GM18907 (cell line): ENCODE data around the gene AHRR.
"Not testable (repeated sequence)": the region's sequence is repeated elsewhere in the genome, so short reads cannot be mapped to it uniquely, and the experiment has no call there.

Source experiments
- ATAC-seq: cut with Tn5 transposase; IDR thresholded peaks from one replicate; pipeline ENCODE4 v1.9.1; 2021; ENCODE audit warnings: mild to moderate bottlenecking, moderate library complexity; ENCODE audit not compliant: unreplicated experiment

The AHRR gene

DNA sequence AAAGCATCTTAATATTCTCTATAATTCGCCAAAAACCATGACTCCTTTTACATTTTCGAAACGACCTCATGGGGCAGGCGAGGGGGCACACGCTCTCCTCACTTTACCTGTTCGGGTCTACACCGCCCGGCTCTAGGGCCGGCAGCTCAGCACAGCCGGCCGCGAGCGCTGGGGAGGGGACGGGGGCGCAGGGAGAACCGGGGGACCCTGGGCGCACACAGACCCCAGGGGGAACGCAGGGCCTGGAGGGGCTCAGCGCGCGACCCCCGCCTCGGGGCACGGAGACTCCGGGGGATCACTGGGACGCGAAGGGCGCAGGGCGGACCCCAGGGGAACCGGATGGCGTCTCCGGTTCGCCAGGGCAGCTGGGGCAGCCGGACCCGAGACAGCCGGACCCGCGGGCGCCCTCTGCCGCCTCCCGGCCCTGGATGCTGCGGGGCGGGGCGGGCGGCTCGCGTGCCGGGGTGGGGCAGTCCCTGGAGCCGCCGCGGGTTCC lies at the start of gene AHRR:
Gene AHRR, plus strand, starts transcription at position 485 of the 496 bp plus-strand sequence. CDS start 22,189 bp downstream, outside the sequence.
- ATAC-seq: peak; percentile 50

DNA sequence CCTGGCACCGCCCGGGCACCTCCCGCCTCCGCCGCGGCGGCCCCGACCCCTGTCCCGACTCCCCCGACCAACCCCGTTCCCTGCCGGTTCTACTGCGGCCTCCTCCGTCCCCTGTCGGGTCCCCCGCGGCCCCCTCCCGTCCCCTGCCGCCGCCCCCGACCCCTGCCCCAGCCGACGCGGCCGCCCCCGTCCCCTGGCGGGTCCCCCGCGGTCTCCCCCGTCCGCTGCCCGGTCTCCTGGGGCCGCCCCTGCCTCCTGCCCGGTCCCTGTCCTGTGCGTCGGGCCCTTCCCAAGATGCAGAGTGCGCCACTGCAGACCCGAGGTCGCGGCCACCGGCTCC lies 49.7 kb upstream of the AHRR start:
- not testable (repeated sequence) for ATAC-seq

DNA sequence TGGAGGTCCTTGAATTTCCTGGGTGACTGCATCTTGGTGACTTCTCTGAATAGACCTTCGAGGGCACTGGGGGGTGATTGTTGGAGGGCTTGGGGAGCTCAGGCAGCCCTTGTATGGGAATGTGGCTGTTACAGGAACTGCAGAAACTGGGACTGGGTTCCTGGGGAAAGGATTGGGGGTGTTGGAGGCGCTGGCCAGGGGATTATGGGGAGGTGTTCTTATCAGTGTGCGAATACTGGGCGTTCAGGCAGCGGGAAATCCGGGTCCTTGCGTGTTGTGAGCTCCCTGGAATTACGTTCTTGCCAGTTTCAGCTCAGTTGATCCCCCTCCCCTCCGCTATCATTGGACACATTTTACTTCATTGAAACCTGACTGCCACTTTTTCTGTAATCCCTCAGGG lies 48.4 kb upstream of the AHRR start:
- not testable (repeated sequence) for ATAC-seq

DNA sequence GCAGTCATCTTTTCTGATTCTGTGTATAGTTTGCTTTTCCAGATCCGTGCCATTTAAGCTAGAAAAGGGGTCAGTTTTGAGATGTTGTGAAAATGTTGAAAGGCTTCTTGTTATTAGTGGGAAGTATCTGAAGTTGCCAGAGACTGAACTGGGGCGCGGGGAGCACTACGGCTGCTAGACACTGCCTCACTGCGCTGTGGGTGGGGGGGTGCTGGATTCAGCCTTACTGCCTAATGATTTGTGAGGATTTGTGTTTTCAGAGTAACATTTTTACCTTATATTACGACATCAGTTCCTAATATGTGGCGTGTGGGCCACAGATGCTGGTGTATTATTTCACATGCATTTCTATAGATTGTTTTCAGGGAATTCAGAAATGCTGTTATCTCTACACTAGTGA lies 48.0 kb upstream of the AHRR start:
- not testable (repeated sequence) for ATAC-seq

DNA sequence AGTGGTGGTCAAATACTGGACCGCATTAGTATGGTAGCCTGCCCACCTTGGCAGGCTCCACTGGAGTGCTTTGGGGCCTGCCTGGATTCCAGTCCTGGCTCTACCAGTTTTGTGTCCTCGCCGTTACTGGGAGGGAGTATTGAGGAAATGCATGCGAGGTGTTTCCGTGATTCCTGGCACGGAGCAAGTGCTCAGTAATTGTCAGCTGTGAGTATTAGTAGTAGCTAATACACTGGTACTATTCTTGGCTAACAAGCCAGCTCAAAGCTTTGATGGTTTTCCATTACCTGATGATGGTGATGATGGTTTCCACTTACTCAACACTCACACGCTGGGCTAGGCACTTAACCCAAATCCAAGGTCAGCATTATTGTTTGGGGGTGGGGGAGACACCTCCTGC lies 47.2 kb upstream of the AHRR start:
- ATAC-seq: not testable (repeated sequence)

DNA sequence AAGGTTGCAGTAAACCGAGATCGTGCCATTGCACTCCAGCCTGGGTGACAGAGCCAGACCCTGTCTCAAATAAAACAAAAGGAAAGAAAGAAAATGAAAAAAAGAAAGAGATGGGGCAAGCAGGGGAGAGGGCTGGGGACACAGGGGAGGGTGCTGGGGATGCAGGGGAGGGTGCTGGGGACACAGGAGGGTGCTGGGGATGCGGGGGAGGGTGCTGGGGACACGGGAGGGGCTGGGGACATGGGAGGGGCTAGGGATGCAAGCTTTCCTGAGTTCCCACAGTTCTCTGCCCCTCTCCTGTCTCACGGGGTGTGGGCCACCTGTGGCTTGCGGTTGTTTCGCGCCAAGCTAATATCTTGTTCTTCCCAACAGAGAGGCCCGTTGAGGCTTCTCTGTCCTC lies 42.9 kb upstream of the AHRR start:
- no peak for ATAC-seq

DNA sequence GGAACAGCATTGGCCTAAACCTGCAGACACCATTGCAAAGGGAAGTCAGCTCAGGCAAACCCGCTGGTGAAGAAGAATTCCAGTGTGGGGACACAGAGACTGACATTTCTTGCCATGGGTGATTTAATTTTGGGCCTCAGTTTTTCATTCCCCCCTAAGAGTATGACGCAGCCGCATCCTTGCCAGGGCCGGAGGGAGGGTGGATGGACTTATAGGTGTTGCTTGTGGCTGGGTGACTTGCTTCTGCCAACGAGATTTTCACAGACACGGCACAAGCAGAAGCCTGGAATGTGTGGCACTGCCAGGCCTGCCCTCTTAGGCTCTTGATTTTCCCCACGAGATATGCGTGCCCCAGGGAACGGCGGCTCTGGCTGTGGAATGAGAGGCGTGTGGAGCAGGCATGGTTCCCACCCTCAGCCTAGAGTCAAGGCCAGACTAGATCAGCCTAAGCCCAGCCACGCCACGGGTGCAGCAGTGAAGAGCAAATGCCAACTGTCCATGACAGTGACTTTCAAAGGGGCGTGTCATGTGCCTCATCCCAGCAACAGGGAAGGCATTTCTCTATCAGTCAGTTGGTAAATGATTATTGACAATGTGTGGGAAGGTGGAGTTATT lies 42.4 kb upstream of the AHRR start:
- not testable (repeated sequence) for ATAC-seq

DNA sequence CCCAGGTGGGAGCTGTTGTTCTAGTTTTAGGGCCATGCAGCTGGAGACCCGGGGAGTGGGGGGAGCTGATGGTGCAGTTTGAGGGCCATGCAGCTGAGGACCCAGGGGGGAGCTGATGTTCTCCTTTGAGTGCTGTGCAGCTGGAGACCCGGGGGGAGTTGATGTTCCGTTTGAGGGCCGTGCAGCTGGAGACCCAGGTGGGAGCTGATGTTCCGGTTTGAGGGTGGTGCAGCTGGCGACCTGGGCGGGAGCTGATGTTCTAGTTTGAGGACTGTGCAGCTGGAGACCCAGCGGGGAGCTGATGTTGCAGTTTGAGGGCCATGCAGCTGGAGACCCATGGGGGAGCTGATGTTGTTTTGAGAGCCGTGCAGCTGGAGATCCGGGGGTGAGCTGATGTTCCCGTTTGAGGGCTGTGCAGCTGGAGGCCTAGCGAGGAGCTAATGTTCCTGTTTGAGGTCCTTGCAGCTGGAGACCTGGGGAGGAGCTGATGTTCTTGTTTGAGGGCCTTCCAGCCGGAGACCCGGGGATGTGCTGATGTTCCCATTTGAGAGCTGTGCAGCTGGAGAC lies 35.4 kb upstream of the AHRR start:
- ATAC-seq: no peak

DNA sequence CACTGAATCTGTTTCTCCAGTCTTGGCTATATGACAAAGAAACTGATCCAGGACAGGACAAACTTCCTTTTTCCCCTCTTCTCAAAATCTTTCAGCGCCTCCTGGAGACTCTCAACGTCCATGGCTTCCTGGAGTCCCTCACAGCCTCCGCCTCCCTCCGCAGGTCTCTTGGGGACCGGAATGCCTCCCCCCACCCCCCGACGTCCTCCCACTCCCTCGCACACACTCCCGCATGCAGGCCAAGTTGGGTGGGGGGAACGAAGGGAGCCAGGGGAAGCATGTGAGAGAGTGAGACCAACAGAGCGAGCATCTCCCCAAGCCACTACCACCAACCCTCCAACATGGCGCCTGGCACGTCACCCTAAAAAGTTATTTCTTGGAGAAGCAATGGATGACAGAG lies 31.3 kb upstream of the AHRR start:
- not testable (repeated sequence) for ATAC-seq

DNA sequence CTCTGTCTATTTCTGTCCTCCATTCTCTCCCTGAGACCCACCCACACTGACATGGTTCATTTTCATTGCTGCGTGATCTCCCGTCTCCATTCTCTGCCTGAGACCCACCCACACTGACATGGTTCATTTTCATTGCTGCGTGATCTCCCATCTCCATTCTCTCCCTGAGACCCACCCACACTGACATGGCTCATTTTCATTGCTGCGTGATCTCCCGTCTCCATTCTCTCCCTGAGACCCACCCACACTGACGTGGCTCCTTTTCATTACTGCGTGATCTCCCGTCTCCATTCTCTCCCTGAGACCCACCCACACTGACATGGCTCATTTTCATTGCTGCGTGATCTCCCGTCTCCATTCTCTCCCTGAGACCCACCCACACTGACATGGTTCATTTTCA lies 30.2 kb upstream of the AHRR start:
- ATAC-seq: not testable (repeated sequence)

DNA sequence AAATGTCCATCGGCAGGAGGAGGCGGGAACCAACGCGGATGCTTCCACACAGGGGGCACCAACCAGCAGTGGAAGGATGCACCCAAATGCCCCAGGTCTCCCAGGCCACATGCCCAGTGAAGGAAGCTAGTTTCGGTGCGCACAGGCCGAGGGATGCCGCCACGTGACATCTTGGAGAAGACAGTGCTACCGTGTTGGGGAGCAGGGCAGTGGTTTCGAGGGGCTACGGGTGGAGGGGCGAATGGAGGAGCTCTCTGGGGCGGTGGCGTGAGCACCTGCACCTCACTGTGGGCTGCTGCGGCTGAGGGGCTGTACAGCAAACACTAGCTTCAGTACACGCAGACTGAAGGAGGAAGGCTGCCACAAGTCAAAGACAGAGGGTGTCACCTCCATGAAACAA lies 26.7 kb upstream of the AHRR start:
- ATAC-seq: not testable (repeated sequence)

DNA sequence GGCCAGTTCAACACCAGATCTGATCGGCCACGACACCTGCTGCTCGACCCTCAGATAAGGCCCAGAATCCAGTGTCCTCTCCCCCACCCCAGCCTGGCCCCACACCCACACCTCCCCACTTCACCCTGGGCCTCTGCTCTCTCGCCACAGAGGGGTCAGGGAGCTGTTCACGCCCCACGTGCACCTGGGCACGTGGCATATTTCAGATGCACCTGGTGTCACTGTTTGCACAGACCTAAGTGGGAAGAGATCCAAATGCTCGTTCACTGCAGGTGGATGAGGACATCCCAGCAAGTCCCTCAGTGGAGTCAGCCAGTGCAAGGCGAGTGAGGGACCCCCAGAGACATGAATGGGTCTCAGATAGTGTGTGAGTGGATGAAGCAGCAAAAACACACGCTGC lies 25.3 kb upstream of the AHRR start:
- not testable (repeated sequence) for ATAC-seq

DNA sequence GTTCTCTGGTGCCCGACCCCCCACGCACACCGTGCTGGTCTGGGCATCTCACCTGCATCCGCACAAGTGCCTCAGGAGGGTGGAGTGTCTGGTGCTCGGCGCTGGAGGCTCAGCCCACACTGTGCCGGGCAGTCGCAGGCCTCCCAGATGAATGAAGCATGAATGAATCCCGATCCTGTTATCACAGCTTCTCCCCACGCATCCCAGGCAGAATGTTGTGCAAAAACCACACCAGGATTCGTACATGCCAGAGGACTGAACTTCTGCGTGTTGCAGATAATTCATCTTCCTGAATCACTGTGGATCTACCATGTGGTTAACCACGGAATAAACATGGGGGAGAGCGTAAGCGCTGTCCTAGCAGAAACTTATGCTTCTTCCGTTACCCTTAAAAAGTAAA lies 24.6 kb upstream of the AHRR start:
- not testable (repeated sequence) for ATAC-seq

DNA sequence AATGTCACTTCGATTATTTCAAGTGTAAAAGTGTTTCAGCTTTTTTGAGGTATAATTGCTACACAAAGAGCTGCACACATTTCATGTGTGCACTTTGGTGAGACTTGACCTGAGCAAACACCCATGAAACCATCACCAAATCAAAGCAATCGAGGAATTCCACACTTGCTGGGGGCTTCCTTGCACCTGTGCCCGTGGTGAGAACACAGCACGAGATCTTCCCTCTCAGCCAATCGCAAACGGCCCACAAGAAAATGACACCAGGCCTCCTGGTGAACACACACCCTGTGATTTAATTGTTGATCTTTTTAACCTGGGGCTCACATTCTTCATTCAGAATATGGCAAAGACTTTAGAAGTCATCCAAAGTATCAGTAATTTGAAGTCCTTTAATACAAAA lies 24.1 kb upstream of the AHRR start:
- not testable (repeated sequence) for ATAC-seq

DNA sequence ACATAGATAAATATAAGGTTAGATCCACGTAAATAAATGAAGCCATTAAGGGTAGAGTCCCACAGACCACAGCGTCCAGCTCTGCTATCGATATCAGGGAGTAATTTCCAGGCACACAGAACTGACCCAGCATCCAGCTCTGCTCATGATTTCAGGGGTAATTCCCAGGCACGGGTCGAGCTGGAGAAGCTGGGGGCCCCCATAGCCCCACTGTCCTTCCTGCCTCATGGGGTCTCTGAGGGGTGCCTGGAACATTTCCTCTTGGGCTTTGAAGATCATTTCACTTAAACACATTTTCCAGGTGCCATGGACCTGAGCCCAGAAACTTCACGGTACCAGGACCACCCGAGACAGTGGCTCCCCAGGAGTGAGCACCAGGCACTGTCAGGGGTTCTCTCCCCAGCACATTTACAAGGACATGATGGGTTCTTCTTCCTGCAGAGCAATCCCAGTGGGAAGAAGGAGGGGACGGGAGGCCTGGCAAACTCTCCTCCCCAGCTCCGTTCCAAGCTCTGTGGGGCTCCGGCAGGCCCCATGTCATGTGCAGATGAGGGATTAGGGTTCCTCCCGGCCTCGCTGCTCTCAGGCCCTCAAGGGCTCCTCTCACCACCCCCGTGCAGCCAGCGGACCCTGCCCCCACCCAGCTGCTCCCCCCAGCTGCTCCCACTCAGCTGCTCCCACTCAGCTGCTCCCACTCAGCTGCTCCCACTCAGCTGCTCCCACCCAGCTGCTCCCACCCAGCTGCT lies 23.4 kb upstream of the AHRR start:
- not testable (repeated sequence) for ATAC-seq

DNA sequence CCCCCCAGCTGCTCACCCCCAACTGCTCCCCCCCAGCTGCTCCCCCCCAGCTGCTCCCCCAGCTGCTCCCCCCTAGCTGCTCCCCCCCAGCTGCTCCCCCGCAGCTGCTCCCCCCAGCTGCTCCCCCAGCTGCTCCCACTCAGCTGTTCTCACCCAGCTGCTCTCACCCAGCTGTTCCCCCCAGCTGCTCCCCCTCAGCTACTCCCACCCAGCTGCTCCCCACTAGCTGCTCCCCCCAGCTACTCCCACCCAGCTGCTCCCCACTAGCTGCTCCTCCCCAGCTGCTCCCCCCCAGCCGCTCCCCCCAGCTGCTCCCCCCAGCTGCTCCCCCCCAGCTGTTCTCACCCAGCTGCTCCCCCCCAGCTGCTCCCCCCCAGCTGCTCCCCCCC lies 22.8 kb upstream of the AHRR start:
- ATAC-seq: no peak

DNA sequence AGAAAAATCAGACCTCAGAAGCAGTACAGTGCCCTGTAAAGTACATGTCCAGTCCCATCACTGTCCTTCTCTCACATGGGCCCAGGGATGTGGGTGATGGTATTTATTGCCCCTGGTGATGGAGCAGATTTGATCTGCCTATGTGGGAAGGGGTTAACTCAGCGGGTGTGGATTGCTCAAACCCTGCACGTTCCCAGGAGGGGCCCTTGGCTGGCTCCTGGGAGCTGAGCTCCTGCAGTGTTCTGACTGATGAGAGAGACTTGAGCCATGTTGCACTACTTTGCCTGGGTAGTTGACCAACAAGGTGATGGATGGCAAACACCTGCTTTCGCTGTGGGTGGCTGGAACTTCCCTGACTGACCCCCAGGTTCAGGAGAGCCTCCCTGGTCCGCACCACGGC lies 21.6 kb upstream of the AHRR start:
- not testable (repeated sequence) for ATAC-seq

DNA sequence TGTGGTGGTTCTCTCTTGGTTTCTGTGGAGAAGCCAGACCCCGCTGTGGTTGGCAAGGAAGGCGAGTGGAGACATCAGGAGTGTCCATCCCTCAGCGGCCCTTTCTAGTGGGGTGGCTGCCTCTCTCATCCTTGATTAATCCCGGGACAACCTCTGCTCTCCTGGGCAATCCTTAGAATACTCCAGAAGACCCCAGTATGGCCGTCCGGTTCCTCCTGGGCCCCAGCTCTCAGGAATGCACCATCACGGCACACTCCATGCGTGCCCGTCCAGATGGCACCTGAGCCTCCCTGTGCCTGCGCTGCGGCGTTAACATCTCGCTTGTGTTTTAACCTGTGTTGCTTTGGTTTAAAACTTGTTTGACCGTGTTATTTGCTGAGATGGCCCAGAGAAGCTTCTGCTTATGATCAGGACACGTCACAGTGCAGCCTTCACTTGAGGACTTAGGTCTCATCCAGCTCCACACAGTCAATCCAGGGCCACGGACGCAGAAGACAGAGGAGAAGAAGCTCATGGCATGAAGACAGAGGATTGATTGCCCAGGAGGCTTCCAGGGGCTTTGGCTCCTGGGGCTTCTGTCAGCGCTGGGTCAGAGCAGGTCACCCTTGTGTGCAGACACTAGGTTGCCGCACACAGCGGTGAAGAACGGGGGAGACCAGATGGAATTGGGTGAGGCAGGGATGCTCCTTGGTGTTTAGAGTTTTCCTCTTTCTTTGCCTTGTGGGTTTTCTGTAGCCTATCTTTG lies 20.7 kb upstream of the AHRR start:
- ATAC-seq: not testable (repeated sequence)

DNA sequence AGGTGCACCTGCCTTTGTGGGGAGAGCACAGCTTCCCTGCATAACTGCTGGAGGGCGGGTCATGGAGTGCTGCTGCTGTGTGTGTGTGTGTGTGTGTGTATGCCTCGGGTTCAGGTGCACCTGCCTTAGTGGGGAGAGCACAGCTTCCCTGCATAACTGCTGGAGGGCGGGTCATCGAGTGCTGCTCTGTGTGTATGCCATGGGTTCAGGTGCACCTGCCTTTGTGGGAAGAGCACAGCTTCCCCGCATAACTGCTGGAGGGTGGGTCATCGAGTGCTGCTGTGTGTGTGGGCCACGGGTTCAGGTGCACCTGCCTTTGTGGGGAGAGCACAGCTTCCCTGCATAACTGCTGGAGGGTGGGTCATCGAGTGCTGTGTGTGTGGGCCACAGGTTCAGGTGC lies 19.1 kb upstream of the AHRR start:
- not testable (repeated sequence) for ATAC-seq

DNA sequence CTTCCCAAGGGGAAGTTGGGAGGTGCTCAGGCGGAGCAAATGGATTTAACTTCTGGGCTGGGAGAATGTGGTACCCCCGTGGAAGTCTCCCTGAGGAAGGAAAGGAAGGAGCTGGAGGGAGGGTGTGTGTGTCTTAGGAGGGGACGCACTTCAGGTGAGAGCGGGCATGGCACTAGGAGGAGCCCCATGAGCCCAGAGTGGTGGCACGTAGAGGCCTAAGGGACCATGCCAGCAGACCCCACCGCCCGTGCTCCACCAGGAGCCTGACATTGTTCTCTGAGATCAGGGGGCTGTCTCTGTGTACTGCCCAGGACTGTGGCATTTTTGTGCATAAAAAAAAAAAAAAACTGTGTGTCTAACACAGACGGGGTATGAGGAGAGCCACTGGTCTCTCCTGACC lies 18.5 kb upstream of the AHRR start:
- no peak for ATAC-seq

DNA sequence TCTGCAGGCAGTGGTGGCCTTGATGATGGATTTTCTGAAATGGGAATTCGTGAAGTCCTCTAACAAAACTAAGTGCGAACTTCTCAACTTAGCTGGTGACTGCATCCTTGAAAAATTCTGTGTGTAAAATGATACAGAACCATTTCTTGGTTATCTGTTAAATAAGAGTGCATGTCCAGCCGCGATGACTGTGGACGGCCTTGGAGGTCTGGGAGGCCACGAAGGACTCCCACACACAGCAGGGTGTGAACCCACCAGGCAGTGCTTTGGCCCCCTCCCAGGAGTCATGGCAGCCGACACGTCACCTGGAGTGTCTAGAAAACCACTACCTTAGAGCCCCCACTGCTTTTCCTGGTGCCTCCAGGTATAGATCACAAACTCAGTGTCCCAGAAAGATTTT lies 17.8 kb upstream of the AHRR start:
- not testable (repeated sequence) for ATAC-seq
